ENCODE measurements around the gene F11R.

DNA sequence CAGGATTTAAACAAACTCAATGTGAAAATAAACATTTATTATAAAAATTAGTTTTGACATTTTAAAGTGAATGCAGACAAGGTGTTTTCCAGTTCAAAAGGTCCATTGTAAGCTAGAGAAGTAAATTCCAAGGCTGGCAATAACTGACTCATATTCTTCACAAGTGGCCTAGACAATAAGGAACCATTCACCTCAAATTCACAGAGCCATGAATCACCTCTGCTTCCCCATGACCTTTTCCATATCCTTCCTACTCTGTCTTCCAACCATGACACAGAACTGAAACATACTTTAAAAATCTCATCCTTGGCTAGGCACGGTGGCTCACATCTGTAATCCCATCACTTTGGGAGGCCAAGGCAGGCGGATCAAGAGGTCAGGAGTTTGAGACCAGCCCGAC, 24.8 kb downstream of the F11R start:
- TF ChIP-seq POLR2A (IDR thresholded peaks at IDR 0.05; ENCODE audit: low read depth, low read length) (no peak), POLR2AphosphoS5 (IDR thresholded peaks at IDR 0.05; ENCODE audit: low read depth, low read length) (no peak), TAF1 (IDR thresholded peaks at IDR 0.05; ENCODE audit: borderline replicate concordance, low read depth, low read length) (no peak)

All from GM12892 (cell line).